22Rv1 (cell line): Measurements from ENCODE around the gene PTGES2.

Experiments
- H3K27ac ChIP-seq: fragments of 450-650 bp; 2 replicates; pipeline ENCODE4 v1.5.1; 2017
- CTCF ChIP-seq: fragments of 450-650 bp; IDR thresholded peaks from 2 replicates; pipeline ENCODE4 v1.5.1; 2017; ENCODE audit warnings: mild to moderate bottlenecking
- ZFX ChIP-seq: fragments of 450-650 bp; IDR thresholded peaks from 2 replicates; pipeline ENCODE4 v1.6.1; 2017; ENCODE audit warnings: antibody characterized with exemption, borderline replicate concordance

The PTGES2 gene

GRCh38 chr9:128072144-128073021 lies 55.1 kb downstream of the PTGES2 start:
- TF ChIP-seq ZFX (no peak), CTCF (no peak)
- H3K27ac ChIP-seq = peak overlapping the region; percentile 98

- H3K27ac ChIP-seq = peak overlapping the region; percentile 98
Measured at GRCh38 chr9:128071475-128071874, 56.1 kb downstream of the PTGES2 start.

- peak overlapping the region; percentile 98 for H3K27ac ChIP-seq
- TF ChIP-seq CTCF (no peak), ZFX (no peak)
Measured at GRCh38 chr9:128070874-128071273, 56.7 kb downstream of the PTGES2 start.
